GM12872 (cell line): ENCODE data around the gene CARMIL3.

Experiments used
- TF ChIP-seq, protein P1 (sequence below): IDR thresholded peaks from 3 replicates; pipeline ENCODE4 v1.5.1; 2011; ENCODE audit warnings: low read depth, mild to moderate bottlenecking, low read length, moderate library complexity; ENCODE audit not compliant: insufficient read depth

The CARMIL3 gene

GRCh38 chr14:24070285-24071143, 18.7 kb downstream of the CARMIL3 start:
- TF ChIP-seq, protein P1, sequence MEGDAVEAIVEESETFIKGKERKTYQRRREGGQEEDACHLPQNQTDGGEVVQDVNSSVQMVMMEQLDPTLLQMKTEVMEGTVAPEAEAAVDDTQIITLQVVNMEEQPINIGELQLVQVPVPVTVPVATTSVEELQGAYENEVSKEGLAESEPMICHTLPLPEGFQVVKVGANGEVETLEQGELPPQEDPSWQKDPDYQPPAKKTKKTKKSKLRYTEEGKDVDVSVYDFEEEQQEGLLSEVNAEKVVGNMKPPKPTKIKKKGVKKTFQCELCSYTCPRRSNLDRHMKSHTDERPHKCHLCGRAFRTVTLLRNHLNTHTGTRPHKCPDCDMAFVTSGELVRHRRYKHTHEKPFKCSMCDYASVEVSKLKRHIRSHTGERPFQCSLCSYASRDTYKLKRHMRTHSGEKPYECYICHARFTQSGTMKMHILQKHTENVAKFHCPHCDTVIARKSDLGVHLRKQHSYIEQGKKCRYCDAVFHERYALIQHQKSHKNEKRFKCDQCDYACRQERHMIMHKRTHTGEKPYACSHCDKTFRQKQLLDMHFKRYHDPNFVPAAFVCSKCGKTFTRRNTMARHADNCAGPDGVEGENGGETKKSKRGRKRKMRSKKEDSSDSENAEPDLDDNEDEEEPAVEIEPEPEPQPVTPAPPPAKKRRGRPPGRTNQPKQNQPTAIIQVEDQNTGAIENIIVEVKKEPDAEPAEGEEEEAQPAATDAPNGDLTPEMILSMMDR: no peak

- TF ChIP-seq, protein P1: no peak
Measured at GRCh38 chr14:24071144-24071697, 19.4 kb downstream of the CARMIL3 start, which contains the start of gene CPNE6. Gene CPNE6 (plus strand): TSS chr14:24071562. CDS start chr14:24072937, 1,375 bp downstream.

GRCh38 chr14:24071836-24072430, 20.1 kb downstream of the CARMIL3 start:
- TF ChIP-seq, protein P1: no peak

DNA sequence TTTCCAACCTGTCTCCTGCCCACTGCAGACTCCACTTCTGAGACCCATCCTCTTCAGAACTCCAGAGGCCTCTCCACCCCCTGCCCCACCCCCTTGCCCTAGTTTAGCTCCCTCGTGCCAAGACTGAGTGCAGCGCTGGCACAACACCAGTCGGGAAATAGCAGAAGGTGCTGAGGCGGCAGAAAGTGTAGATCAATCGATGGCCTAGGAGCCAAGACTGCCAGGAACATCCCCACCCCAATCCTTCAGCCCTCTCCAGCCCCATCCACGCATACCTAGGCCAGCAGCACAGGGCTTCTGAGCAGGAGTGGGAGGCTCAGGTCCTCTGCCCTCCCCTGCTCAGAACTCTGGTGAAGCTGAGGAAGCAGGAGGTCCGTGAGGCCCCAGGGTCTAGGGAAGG, 20.6 kb downstream of the CARMIL3 start:
- TF ChIP-seq, protein P1: no peak

DNA sequence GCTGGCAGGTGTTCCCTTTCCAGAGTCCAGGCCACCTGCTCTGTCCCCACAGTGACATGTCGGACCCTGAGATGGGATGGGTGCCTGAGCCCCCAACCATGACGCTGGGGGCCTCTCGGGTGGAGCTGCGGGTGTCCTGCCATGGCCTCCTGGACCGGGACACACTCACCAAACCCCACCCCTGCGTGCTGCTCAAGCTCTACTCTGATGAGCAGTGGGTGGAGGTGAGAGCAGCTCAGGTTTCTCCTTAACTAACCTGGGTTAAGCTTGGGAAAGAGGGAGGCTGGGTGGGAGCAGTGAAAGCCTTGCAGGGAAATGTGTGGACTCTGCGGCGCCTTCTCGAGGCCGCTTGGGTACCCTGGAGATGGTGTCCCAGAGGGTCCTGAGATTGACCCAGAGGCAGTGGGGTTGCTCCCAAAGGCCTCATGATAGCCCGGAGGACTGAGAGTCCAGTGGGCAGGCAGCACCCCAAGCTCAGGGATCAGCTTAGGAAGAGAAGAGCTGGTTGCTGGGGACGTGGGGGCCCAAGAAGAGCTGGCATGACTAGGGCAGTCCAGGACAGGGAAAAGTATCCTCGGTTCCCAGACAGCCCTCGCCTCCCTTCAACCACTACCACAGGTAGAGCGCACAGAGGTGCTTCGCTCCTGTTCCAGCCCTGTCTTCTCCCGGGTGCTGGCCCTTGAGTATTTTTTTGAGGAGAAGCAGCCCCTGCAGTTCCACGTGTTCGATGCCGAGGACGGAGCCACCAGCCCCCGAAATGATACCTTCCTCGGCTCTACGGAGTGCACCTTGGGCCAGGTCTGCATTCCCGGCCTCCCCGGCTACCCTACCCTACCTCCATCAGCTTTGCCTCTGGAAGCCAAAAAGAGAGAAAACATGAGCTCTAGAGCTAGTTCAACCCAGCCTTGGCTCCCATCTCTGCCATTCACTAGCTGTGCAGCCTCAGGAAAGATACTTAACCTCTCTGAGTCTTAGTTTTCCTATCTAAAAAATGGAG, 21.4 kb downstream of the CARMIL3 start:
- TF ChIP-seq, protein P1: no peak

- TF ChIP-seq, protein P1: no peak
Measured at GRCh38 chr14:24074625-24075484, 23.0 kb downstream of the CARMIL3 start.
